Stimulated activated memory B cell treated with anti-CD40 and anti-IgM and Interleukin-4, amounts not matched to agents 10 μg/mL and 1 μg/mL and 100 μg/mL, for 72 hours (primary cell): Measurements from ENCODE around the gene EXOC4.

Experiments used
- ATAC-seq: fragments of 150-1000 bp; cut with Tn5 transposase; 2 replicates; pipeline ENCODE4 v1.10.0; 2021
- H3K27ac Mint-ChIP-seq: one replicate; pipeline ENCODE4 v1.8.0; 2022; ENCODE audit warnings: mild to moderate bottlenecking, mixed read lengths
- H3K27me3 Mint-ChIP-seq: one replicate; pipeline ENCODE4 v1.8.0; 2022; ENCODE audit warnings: mixed read lengths
- H3K36me3 Mint-ChIP-seq: one replicate; pipeline ENCODE4 v1.8.0; 2022; ENCODE audit warnings: mixed read lengths
- H3K4me1 Mint-ChIP-seq: one replicate; pipeline ENCODE4 v1.8.0; 2022; ENCODE audit warnings: mixed read lengths
- H3K4me3 Mint-ChIP-seq: one replicate; pipeline ENCODE4 v1.8.0; 2022; ENCODE audit warnings: mild to moderate bottlenecking, moderate library complexity, mixed read lengths
- H3K9me3 Mint-ChIP-seq: one replicate; pipeline ENCODE4 v1.8.0; 2022; ENCODE audit warnings: mixed read lengths

Gene EXOC4

GRCh38 chr7:133699386-133699785, 446.5 kb downstream of the EXOC4 start:
- no peak overlapping the region for H3K4me3 Mint-ChIP-seq
- ATAC-seq, result no peak
- H3K27me3 Mint-ChIP-seq, result no peaks in the 10 kb centered on the region
- H3K27ac Mint-ChIP-seq, result no peak overlapping the region
- H3K36me3 Mint-ChIP-seq, result peaks cover 9% of the 10 kb centered on the region
- no peaks in the 10 kb centered on the region for H3K9me3 Mint-ChIP-seq
- H3K4me1 Mint-ChIP-seq, result no peaks in the 10 kb centered on the region

GRCh38 chr7:133702078-133702477, 449.2 kb downstream of the EXOC4 start:
- no peak for ATAC-seq
- no peaks in the 10 kb centered on the region for H3K27me3 Mint-ChIP-seq
- no peaks in the 10 kb centered on the region for H3K4me1 Mint-ChIP-seq
- no peak overlapping the region for H3K4me3 Mint-ChIP-seq
- H3K27ac Mint-ChIP-seq, result no peak overlapping the region
- no peaks in the 10 kb centered on the region for H3K9me3 Mint-ChIP-seq
- no peaks in the 10 kb centered on the region for H3K36me3 Mint-ChIP-seq

DNA sequence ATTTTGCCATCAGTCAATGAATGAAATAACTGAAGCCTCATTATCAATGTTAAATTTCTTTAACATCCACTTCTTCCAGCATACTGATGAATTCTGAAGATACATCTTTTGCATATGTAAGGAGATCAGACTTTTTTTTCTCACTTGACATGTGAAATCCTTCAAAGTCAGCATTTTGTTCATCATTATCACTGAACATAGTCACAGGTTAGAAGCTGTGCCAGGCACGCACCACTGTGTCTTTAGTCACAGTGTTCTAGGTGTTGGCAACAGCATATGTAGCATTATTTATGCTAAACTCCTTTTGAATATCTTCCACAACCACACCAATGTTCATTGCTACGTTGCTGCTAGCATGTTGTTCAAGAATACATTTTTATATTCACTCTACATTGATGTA, 450.1 kb downstream of the EXOC4 start:
- no peaks in the 10 kb centered on the region for H3K36me3 Mint-ChIP-seq
- H3K4me3 Mint-ChIP-seq, result no peak overlapping the region
- ATAC-seq, result no peak
- H3K27ac Mint-ChIP-seq, result no peak overlapping the region
- H3K4me1 Mint-ChIP-seq, result no peaks in the 10 kb centered on the region
- H3K9me3 Mint-ChIP-seq, result no peaks in the 10 kb centered on the region
- no peaks in the 10 kb centered on the region for H3K27me3 Mint-ChIP-seq

DNA sequence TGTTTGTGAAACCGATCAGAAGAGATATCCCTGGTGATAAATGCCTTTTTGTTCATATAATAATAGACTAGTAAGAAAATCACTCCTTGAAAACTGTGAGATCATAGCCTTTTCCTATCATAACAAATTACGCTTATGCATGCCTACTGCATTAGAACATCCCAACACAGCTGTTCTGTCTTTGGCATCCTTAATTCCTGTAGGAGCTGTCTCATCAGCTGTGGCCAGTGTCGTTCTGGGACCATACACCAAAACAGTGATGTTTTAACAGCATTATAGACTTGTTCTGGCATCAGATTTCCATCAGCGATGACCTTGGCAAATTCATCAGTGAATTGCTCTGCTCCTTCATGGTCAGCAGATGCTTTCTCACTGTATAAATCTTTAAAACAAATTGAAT, 450.7 kb downstream of the EXOC4 start:
- Mint-ChIP-seq H3K27me3 (no peaks in the 10 kb centered on the region), H3K4me3 (no peak overlapping the region), H3K4me1 (no peaks in the 10 kb centered on the region), H3K36me3 (no peaks in the 10 kb centered on the region), H3K9me3 (no peaks in the 10 kb centered on the region), H3K27ac (no peak overlapping the region)
- no peak for ATAC-seq

DNA sequence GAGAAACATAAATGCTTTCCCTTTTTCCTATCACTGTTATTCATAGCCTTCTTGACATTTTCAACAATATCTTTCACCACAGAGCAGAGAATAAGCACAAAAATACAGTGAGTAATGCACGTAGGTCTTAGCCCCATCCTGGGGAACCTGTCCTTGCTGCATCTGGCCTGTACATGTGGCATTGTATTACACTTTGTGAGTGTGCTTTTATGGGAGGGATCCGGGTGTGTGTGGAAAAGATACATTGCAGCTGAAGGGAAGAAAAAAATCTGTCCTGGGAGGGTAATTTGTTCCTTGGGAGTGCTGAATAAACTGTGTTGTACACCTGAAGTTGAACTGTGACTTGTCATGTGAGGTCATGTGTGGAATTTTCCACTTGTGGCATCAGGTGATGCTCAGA, 451.6 kb downstream of the EXOC4 start:
- no peaks in the 10 kb centered on the region for H3K9me3 Mint-ChIP-seq
- no peak overlapping the region for H3K4me3 Mint-ChIP-seq
- H3K4me1 Mint-ChIP-seq, result no peaks in the 10 kb centered on the region
- H3K36me3 Mint-ChIP-seq, result no peaks in the 10 kb centered on the region
- H3K27ac Mint-ChIP-seq, result no peak overlapping the region
- ATAC-seq, result no peak
- H3K27me3 Mint-ChIP-seq, result no peaks in the 10 kb centered on the region

DNA sequence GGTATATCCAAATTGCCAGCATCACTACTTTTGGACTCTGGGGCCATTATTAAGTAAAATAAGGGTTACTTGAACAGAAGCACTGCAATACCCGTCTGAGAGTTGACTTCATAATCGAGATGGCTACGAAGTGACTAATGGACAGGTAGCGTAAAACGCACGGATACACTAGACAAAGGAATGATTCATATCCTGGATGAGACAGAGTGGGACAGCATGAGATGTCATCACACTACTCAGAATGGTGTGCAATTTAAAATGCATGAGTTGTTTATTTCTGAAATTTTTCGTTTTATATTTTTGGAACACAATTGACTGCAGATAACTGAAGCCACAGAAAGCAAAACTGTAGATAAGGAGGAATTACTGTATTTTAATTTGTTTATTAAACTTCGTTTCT, 452.7 kb downstream of the EXOC4 start:
- H3K36me3 Mint-ChIP-seq, result no peaks in the 10 kb centered on the region
- H3K27me3 Mint-ChIP-seq, result no peaks in the 10 kb centered on the region
- H3K4me3 Mint-ChIP-seq, result no peak overlapping the region
- no peak overlapping the region for H3K27ac Mint-ChIP-seq
- no peaks in the 10 kb centered on the region for H3K9me3 Mint-ChIP-seq
- no peaks in the 10 kb centered on the region for H3K4me1 Mint-ChIP-seq
- no peak for ATAC-seq

DNA sequence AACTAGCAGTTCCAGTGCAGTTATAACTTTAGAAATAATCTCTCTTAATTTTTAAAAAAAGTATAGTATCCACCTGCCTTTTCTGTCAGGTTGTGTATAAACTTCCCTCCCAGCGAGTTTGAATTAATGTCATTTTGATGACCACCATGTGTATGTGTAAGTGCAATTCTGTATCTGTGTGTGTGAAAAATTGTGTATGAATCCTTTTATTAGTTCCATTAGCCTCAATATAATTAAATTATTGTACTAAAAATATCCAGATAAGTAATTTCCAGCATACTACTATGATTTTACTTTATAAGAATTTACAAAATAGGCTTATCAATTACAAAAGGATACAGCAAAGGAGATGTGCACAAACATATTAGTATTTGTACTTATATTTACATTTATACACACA, 453.1 kb downstream of the EXOC4 start:
- Mint-ChIP-seq H3K9me3 (no peaks in the 10 kb centered on the region), H3K36me3 (no peaks in the 10 kb centered on the region), H3K4me3 (no peak overlapping the region), H3K27me3 (no peaks in the 10 kb centered on the region), H3K4me1 (no peaks in the 10 kb centered on the region), H3K27ac (no peak overlapping the region)
- no peak for ATAC-seq

DNA sequence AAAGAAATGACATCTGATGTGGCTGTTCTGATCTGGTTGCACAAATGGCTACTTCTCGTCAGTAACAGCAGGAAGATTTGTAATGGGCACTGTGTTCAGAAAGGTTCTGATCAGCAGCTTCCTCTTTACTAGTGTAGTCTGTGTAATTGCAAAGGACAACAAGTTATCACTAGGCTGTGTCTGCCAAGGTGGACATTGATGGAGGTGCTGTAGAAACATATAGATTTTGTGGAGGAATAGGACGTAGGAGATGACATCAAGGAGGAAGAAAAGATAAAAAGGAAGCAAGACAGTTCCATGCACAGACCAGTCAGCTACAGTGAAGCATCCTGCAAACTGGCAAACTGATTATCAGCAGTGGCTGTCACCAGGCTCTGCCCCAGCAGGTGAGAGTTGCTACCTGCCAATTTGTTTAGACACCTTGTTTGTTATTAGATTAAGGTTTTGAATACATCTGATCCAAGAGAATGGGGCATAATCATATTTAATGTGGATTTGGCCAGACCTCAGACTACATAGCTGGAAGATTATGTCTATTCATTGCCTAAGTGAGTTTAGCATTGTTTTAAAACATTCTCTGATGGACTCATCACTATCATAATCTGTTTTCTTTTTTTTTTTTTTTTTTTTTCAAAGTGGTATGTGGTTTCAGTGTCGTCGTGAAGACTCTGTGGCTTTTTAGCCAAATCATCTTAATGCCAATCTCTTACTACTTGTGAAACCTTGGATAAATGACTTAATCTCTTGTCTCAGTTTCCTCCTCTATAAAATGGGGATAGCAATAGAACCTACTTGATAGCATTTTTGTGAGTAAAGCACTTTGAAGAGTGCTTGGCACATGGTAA, 456.4 kb downstream of the EXOC4 start:
- H3K27me3 Mint-ChIP-seq, result no peaks in the 10 kb centered on the region
- H3K27ac Mint-ChIP-seq, result no peak overlapping the region
- H3K4me1 Mint-ChIP-seq, result no peaks in the 10 kb centered on the region
- no peak overlapping the region for H3K4me3 Mint-ChIP-seq
- ATAC-seq, result no peak
- H3K9me3 Mint-ChIP-seq, result no peaks in the 10 kb centered on the region
- H3K36me3 Mint-ChIP-seq, result no peaks in the 10 kb centered on the region

DNA sequence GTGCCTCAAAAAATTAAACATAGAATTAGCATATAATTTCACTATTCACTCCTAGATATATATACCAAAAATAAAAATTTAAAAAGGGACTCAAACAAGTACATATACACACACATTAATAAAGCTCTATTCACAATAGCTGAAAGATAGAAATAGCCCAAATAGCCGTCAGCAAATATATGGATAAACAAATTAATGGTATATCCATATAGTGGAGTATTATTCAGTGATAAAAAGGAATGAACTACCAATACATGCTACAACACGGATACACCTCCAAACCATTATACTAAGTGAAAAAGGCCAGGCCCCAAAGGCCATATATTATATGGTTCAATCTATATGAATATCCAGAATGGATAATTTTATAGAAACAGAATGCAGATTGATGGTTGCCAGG, 459.7 kb downstream of the EXOC4 start:
- Mint-ChIP-seq H3K4me3 (no peak overlapping the region), H3K36me3 (peaks cover 5% of the 10 kb centered on the region), H3K27ac (no peak overlapping the region), H3K27me3 (no peaks in the 10 kb centered on the region), H3K4me1 (no peaks in the 10 kb centered on the region), H3K9me3 (no peaks in the 10 kb centered on the region)
- ATAC-seq, result no peak

DNA sequence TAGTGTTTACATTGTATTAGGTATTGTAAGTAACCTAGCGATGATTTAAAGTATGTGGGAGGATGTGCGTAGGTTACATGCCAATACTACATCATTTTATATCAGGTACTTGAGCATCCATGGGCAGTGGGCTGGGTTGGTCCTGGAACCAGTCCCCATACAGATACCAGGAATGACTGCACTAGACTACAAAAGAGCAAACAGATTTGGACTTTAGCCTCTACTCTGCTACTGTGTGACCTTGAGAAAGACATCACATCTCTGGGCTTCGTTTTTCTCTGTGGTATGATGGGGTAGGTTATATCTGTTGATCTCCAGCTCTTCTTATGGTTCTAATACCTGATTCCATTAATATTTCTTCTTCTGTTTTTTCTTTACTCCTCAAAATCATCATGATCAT, 461.8 kb downstream of the EXOC4 start:
- Mint-ChIP-seq H3K4me1 (no peaks in the 10 kb centered on the region), H3K9me3 (no peaks in the 10 kb centered on the region), H3K36me3 (peaks cover 5% of the 10 kb centered on the region), H3K4me3 (no peak overlapping the region), H3K27ac (no peak overlapping the region), H3K27me3 (no peaks in the 10 kb centered on the region)
- ATAC-seq, result no peak

DNA sequence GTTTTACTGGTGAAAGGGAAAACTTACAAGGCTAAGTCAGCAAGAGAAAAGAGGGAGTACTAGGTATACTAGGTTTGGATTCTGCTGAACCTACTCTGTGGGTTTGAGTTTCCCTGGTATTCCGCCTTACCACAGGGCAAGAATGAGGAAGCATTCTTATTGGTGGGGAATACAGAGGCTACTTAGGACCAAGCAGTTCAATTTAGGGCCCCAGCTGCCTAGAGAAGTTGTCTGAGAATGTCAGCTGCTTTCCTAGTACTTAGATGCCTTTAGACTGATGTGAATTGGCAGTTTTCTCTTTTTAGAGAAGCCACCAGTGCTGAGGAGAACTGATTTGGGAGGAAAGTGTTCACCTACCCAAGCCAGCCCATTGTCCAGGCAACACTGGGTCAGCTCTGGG, 465.3 kb downstream of the EXOC4 start:
- Mint-ChIP-seq H3K4me3 (no peak overlapping the region), H3K4me1 (no peaks in the 10 kb centered on the region), H3K27ac (no peak overlapping the region), H3K27me3 (no peaks in the 10 kb centered on the region), H3K36me3 (peaks cover 5% of the 10 kb centered on the region), H3K9me3 (no peaks in the 10 kb centered on the region)
- ATAC-seq, result no peak

DNA sequence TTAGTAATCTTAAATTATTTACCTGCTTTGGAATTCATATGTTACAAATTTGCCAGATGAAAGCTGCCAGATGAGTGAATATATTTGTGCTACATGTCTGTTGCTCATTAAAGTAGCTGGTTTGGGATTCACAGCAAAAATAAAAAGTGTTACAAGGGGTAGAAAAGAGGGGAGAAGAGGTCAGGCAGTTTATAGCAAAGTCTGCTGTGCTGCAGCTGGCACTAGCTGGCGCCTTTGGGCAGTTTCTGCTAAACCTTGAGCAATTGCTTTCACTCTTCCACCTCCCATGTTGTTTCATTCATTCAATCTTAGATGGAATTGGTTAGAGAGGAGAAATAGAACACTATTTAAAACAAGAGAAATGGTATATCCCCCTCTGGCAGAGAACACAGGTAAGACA, 470.2 kb downstream of the EXOC4 start:
- H3K27me3 Mint-ChIP-seq, result no peaks in the 10 kb centered on the region
- H3K36me3 Mint-ChIP-seq, result peaks cover 25% of the 10 kb centered on the region
- no peak for ATAC-seq
- peaks cover 2% of the 10 kb centered on the region for H3K9me3 Mint-ChIP-seq
- H3K4me1 Mint-ChIP-seq, result no peaks in the 10 kb centered on the region
- H3K27ac Mint-ChIP-seq, result no peak overlapping the region
- no peak overlapping the region for H3K4me3 Mint-ChIP-seq

- no peaks in the 10 kb centered on the region for H3K4me1 Mint-ChIP-seq
- peaks cover 25% of the 10 kb centered on the region for H3K36me3 Mint-ChIP-seq
- no peaks in the 10 kb centered on the region for H3K27me3 Mint-ChIP-seq
- no peak overlapping the region for H3K27ac Mint-ChIP-seq
- ATAC-seq, result no peak
- H3K4me3 Mint-ChIP-seq, result no peak overlapping the region
- H3K9me3 Mint-ChIP-seq, result peaks cover 2% of the 10 kb centered on the region
Observed at GRCh38 chr7:133724148-133724547, 471.3 kb downstream of the EXOC4 start.

DNA sequence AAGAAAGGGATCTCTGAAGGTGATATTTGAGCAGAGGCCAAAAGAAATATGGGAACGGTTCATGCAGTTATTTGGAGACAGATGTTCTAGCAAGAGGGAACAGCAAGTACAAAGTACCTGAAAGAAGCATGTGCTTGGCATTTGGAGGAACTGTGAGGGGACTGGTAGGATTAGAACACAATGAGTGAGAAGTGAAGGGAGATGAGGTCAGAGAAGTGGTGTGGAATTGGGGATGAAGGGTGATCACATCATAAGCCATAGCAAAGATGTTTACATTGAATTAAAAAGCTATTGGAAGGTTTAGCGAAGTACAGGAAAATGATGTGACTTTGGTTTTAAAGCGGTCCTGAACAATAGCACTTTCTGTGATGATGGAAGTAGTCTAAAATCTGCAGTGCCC, 471.8 kb downstream of the EXOC4 start:
- H3K9me3 Mint-ChIP-seq, result peaks cover 2% of the 10 kb centered on the region
- H3K27me3 Mint-ChIP-seq, result no peaks in the 10 kb centered on the region
- H3K4me3 Mint-ChIP-seq, result no peak overlapping the region
- peaks cover 25% of the 10 kb centered on the region for H3K36me3 Mint-ChIP-seq
- ATAC-seq, result no peak
- no peak overlapping the region for H3K27ac Mint-ChIP-seq
- no peaks in the 10 kb centered on the region for H3K4me1 Mint-ChIP-seq

GRCh38 chr7:133727476-133728214, 474.8 kb downstream of the EXOC4 start:
- no peaks in the 10 kb centered on the region for H3K27me3 Mint-ChIP-seq
- H3K4me1 Mint-ChIP-seq, result no peaks in the 10 kb centered on the region
- peaks cover 2% of the 10 kb centered on the region for H3K9me3 Mint-ChIP-seq
- ATAC-seq, result no peak
- no peak overlapping the region for H3K4me3 Mint-ChIP-seq
- peaks cover 31% of the 10 kb centered on the region for H3K36me3 Mint-ChIP-seq
- H3K27ac Mint-ChIP-seq, result no peak overlapping the region

DNA sequence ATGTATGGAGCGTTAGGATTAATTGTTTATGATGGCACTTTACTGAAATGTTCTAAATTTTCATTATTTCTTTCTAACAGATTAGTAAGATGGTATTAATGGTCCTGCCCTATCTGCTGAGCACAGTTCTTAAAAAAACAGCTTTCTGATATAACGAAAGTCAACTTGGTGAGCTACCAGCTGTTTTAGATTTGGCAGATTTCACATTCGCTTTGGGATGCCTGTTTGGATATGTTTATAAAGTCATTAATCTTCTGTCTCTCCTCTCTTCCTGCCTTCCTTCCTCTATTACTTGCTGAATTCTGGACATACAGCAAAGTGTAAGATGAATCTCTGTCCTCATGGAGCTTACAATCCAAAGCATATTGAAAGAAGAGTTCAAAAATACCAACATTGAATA, 477.5 kb downstream of the EXOC4 start:
- Mint-ChIP-seq H3K4me1 (no peaks in the 10 kb centered on the region), H3K36me3 (peaks cover 25% of the 10 kb centered on the region), H3K9me3 (no peaks in the 10 kb centered on the region), H3K27me3 (no peaks in the 10 kb centered on the region), H3K4me3 (no peak overlapping the region), H3K27ac (no peak overlapping the region)
- ATAC-seq, result no peak
